ENCODE results near the gene NAV2.

DNA sequence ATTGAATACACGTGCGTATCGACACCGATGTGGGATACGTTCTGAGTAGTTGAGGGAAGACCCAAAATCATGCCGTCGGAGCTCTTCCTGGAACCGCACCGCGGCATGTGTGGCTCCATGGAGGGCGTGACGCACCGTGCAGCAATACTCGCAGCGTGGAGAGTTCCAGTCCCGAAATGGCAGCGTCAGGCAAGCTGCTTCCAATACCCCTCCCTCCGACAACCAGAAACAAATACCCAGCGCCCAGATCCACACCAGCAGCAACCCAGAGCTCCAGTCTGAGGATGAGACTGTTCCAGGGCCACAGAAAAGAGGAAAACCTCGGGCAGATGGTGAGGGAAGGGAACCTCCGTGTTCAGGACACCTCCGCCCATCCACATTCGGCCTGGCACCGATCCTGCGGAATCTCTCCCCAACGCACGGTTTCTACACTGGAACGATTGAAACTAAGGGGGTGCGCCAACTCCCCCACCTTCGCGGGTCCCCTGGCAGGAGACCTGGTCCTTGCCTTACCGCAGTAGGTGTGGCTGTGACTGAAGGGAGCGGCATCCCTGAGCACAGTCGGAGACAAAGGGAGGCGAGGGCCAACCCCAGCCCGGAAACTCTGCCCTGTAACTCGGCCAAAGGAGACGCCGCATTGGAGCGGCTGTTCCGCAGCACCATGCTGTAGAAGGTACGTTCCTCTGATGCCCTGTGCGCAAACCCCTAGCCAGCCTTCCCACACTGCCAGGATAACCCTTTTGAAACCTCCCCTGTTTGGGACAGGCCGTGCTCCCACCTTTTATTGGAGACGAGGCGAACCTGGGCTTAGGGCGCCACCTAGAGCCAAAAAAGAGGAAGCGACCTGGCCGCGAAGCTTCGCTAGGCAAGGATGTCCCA, 419.4 kb downstream of the NAV2 start:
- TF ChIP-seq CTCF (IDR thresholded peaks at IDR 0.05; ENCODE audit: poor library complexity, severe bottlenecking), result peak; percentile 90
- no peak for TF ChIP-seq EZH2 (IDR thresholded peaks at IDR 0.05; ENCODE audit: borderline replicate concordance, insufficient read depth, low read length, poor library complexity, severe bottlenecking)
- TF ChIP-seq MXI1 (conservative IDR thresholded peaks at IDR 0.05; ENCODE audit: poor library complexity, severe bottlenecking), result no peak
- TF ChIP-seq EP300 (conservative IDR thresholded peaks at IDR 0.05; ENCODE audit: poor library complexity, severe bottlenecking), result no peak

Measured in neural cell (in vitro differentiated cells).